ENCODE measurements around the gene ROR1. TPM values are rescaled to one million over a fixed set of nuclear protein-coding genes. Genes with fewer than 3 reads are reported as not detected.

The ROR1 gene
- total and polyA plus RNA-seq, 2 donors (not counting 3 experiments of a cell fraction or from before 2014, with no cell fraction given), result 2.6 to 3.5 TPM

- Histone ChIP-seq H3K27me3 (ENCODE audit: control insufficient read depth in 2 of 2, insufficient read depth in 2 of 2, low read length in 2 of 2) (peaks cover 0 to 5% of the 10 kb centered on the region in 2 experiments), H2AFZ (ENCODE audit: low read depth, low read length) (peak overlapping the region; percentile 90), H3K79me2 (ENCODE audit: control insufficient read depth, insufficient read depth, low read length) (no peaks in the 10 kb centered on the region), H3K27ac (ENCODE audit: insufficient read depth, low read depth, low read length) (peak overlapping the region; percentile 28), H3K36me3 (ENCODE audit: control insufficient read depth in 2 of 2, extremely low read depth in 1 of 2, insufficient read depth in 2 of 2, low read length in 2 of 2) (no peaks in the 10 kb centered on the region), H3K4me3 (replicated peaks in 1 of 3; ENCODE audit: insufficient read depth in 1 of 3, low read depth in 1 of 3, low read length in 3 of 3) (peak overlapping the region; percentile 21 to 73 (median 72)), H3K9ac (replicated peaks; ENCODE audit: extremely low read depth, insufficient read depth, low read length) (peak overlapping the region; percentile 74), H3K9me3 (replicated peaks; ENCODE audit: control insufficient read depth, insufficient read depth, low read length) (no peaks in the 10 kb centered on the region), H3K9me1 (replicated peaks; ENCODE audit: control insufficient read depth, extremely low read depth, insufficient read depth, low read length) (no peaks in the 10 kb centered on the region), H3K4me1 (ENCODE audit: control insufficient read depth, extremely low read depth, insufficient read depth, low read length) (peaks cover 15% of the 10 kb centered on the region), H3K4me2 (ENCODE audit: insufficient read depth, low read length) (peak overlapping the region; percentile 88), H4K20me1 (replicated peaks; ENCODE audit: control insufficient read depth, extremely low read depth, insufficient read depth, low read length) (no peaks in the 10 kb centered on the region)
- no peak for TF ChIP-seq JUN (IDR thresholded peaks at IDR 0.05; ENCODE audit: borderline replicate concordance, insufficient read depth, insufficient read length, low read depth)
- TF ChIP-seq FOS (IDR thresholded peaks at IDR 0.05; ENCODE audit: borderline replicate concordance, insufficient read depth, low read length), result no peak
- no peak for TF ChIP-seq MYC (IDR thresholded peaks at IDR 0.05; ENCODE audit: low read depth, low read length)
- TF ChIP-seq GATA2 (IDR thresholded peaks at IDR 0.05; ENCODE audit: insufficient read depth, insufficient read length, low read depth, low read length), result no peak
- TF ChIP-seq EZH2 (IDR thresholded peaks at IDR 0.05; ENCODE audit: borderline replicate concordance, low read depth, low read length, severe bottlenecking), result no peak
- TF ChIP-seq CTCF (IDR thresholded peaks at IDR 0.05; ENCODE audit: extremely low read depth in 1 of 2, insufficient read depth in 1 of 2, low read depth in 1 of 2, low read length in 2 of 2), result no peak
- TF ChIP-seq POLR2A (IDR thresholded peaks at IDR 0.05; ENCODE audit: low read depth, low read length), result no peak
- TF ChIP-seq MAX (IDR thresholded peaks at IDR 0.05; ENCODE audit: insufficient read depth, insufficient read length), result no peak
- no peak for TF ChIP-seq POLR2AphosphoS5 (IDR thresholded peaks at IDR 0.05; ENCODE audit: insufficient read depth, low read depth, low read length)
- peak; percentile 49 for DNase-seq (ENCODE audit: low read depth, low spot score)
- FAIRE-seq, result peak; percentile 67
- BruUV-seq (replicated peaks), result no TSS peak
- intact Hi-C loops (cut with micrococcal nuclease), result loop anchor here (1.0 to 5.0 kb wide), 8 partner anchors 22 to 466 kb away; no protein-coding TSS in a partner anchor
- dilution Hi-C loops (cut with MboI; ENCODE audit: extremely low pct_ligation_motif_present, low sequenced_read_pairs), result no loop called here
- ChIA-PET CTCF (interaction anchor here (0.8 to 2.7 kb wide), 16 partner anchors 10 to 471 kb away, joined by 3 to 54 read pairs (median 4); no protein-coding TSS in a partner anchor), POLR2A (no interaction called here)
Measured at GRCh38 chr1:63774617-63775417, 1.0 kb downstream of the ROR1 start.

All from endothelial cell of umbilical vein (primary cell).